ENCODE data around the gene KCNH5.

KCNH5 gene

GRCh38 chr14:62673014-62673755 lies 372.1 kb downstream of the KCNH5 start:
- no peak for DNase-seq (ENCODE audit: low read depth, low spot score)

DNA sequence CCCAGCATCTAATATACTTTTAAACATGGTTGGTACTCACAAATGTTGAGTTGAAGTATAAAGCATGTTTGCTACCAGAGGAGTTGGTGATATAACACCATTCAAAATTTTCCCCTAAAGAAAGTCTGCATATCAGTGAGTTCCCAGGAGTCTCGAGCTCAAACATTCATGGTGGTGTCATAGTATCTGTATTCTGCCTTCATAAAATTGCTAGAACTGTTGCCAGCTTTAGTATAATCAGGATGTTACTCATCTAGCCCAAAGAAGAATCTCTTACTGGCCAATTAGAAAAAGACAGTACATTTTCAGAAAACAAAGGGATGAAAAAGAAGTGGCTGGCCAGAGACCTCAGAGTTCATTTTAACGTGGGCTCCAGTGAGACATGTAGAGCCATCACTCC lies 374.7 kb downstream of the KCNH5 start:
- no peak for DNase-seq (ENCODE audit: low read depth, low spot score)

DNA sequence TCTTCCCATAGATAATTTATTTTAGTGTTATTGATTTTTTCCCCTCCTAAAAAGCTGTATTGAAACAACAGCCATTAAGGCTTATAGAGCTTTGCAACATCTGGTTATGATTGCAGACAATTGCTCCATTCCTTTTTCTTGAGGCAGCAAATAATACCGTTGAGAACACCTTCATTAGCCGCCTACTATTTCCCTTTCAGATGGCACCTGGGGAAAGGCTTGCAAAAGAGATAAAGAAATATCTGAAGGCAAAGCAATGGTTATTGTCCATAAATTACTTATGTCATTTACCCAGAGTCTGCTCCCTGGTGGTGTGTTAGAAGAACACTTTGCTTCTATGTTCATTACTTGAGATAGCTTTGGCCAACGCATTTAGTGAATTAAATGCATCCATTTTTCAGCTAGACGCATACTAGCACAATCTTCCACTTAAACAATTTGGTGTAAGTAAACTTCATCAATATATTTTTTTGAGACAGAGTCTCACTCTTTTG lies 377.8 kb downstream of the KCNH5 start:
- no peak for DNase-seq (ENCODE audit: low read depth, low spot score)

DNA sequence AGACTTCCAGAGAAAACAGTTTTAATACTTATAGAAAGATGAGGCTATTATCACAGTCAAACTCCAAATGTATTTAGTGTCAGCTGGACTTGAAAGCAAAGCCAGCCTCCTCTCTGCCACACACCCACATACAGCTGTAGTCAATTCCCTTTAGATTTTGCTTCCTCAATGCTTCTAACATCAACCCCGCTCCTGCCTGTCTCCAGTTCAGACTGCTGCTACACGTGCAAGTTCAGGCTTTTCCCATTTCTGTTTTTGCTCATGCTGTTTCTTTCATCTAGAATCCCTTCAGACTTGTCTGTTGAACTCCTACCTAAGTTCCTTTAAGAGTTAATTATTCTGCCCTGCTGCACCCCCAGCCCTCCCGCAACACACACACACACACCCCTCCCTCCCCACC lies 380.0 kb downstream of the KCNH5 start:
- DNase-seq (ENCODE audit: low read depth, low spot score) = no peak

DNA sequence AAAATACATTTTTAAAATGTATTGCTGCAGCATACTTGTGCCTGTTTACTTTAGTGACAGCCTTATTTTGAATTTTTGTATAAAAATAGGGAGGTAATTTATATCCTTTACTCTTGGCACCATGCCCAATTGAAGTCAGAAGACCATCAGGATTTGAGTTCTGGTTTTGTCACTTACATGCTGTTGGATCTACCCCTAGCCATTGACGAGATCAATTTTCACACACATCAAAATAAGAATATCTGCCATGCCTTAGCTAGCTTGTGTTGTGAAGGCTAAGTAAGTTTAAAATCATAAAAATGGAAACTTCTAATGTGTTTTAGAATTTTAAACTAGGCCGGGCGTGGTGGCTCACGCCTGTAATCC lies 381.8 kb downstream of the KCNH5 start:
- DNase-seq (ENCODE audit: low read depth, low spot score) = no peak

GRCh38 chr14:62662811-62663455 lies 382.3 kb downstream of the KCNH5 start:
- no peak for DNase-seq (ENCODE audit: low read depth, low spot score)

DNA sequence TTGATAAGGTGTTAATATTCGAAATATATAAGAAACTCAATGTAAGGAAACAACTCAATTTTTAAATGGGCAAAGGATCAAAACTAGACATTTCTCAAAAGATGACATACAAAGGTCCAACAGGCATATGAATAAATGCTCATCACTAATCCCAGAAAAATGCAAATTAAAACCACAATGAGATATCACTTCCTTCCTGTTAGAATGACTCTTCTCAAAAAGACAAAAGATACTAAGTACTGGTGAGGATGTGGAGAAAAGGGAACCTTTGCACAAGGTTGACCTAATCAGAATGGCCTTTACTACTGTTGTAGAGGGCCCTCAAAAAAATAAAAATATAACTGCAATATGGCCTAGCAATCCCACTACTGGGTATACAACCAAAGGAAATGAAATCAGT lies 383.4 kb downstream of the KCNH5 start:
- DNase-seq (ENCODE audit: low read depth, low spot score) = no peak

- DNase-seq (ENCODE audit: low read depth, low spot score) = no peak
These were observed 386.6 kb downstream of the KCNH5 start for GRCh38 chr14:62658631-62659030.

- DNase-seq (ENCODE audit: low read depth, low spot score) = no peak
These were observed 387.9 kb downstream of the KCNH5 start for GRCh38 chr14:62657376-62657775.

DNA sequence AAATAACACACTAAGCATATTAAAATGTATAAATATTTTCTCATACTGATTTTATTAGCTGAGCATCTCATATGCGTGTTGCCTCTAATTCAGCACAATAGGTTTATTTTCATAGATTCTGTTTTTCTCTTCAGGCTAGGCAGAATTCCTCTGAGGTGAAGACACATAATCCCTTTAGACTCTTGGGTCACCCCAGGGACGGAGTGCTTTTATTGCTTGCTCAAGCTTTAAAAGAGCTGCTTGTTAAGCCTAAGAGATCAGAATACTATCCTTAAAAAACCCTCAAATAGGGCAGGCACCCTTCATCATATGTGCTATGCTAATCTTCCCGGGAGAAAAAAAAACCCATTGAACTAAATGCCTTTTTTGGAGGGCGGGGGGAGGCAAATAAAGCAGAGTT lies 390.1 kb downstream of the KCNH5 start:
- no peak for DNase-seq (ENCODE audit: low read depth, low spot score)

- no peak for DNase-seq (ENCODE audit: low read depth, low spot score)
These were observed 390.6 kb downstream of the KCNH5 start for GRCh38 chr14:62654641-62655040.
